Measurements from ENCODE around the gene C20orf141. TPM values are rescaled to one million over a fixed set of nuclear protein-coding genes. Genes with fewer than 3 reads are reported as not detected.

C20orf141 gene
- total RNA-seq, 2 donors from 2014 or later = not detected

DNA sequence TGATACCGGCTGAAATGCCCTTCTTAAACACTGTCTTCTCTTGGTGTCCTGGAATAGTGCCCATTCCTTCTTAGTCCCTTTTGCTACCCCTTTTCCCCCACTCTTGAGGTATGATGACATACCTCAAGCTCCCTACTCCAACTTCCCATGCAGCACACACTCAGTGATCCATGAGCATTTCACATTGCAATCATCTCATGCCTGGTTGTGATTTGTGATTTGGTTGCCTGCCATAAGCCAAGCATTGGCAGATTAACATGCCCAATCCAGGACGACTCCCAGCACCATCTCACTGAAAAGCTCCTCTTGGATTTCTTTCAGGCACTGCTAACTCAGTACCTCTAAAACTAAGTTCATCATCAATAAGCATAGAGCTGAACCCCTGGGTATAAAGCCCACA lies 43.8 kb downstream of the C20orf141 start:
- H3K4me1 Mint-ChIP-seq = no peaks in the 10 kb centered on the region
- peaks cover 6% of the 10 kb centered on the region for H3K36me3 Mint-ChIP-seq (ENCODE audit: low read depth)
- Histone ChIP-seq H3K9me3 (ENCODE audit: control insufficient read depth, low read length) (no peaks in the 10 kb centered on the region), H3K9ac (ENCODE audit: extremely low read depth, low read length, poor library complexity, severe bottlenecking) (no peak overlapping the region), H3K4me1 (ENCODE audit: control insufficient read depth, insufficient read depth, low read length) (no peaks in the 10 kb centered on the region), H3K36me3 (ENCODE audit: control insufficient read depth, insufficient read depth, low read length) (no peaks in the 10 kb centered on the region), H3K27ac (ENCODE audit: low read depth, low read length) (no peak overlapping the region), H3K4me3 (ENCODE audit: low read length) (no peak overlapping the region), H3K27me3 (ENCODE audit: control insufficient read depth, insufficient read depth, low read length, poor library complexity, severe bottlenecking) (no peaks in the 10 kb centered on the region)
- H3K27ac Mint-ChIP-seq = no peak overlapping the region
- no peaks in the 10 kb centered on the region for H3K27me3 Mint-ChIP-seq (ENCODE audit: insufficient read depth)
- no peak for TF ChIP-seq CTCF (conservative IDR thresholded peaks at IDR 0.05)
- H3K9me3 Mint-ChIP-seq = no peaks in the 10 kb centered on the region
- H3K4me3 Mint-ChIP-seq = no peak overlapping the region
- DNase-seq = no peak
- 90 to 100% methylated on average over 1 to 2 of the region's 2 CpGs for whole genome bisulfite sequencing, 2 experiments (ENCODE audit: insufficient coverage in 1 of 2, insufficient read length in 1 of 2)

- 98 to 100% methylated on average over 2 to 4 of the region's 4 CpGs for WGBS, 2 experiments (ENCODE audit: insufficient coverage in 1 of 2, insufficient read length in 1 of 2)
- Mint-ChIP-seq H3K4me3 (no peak overlapping the region), H3K27me3 (ENCODE audit: insufficient read depth) (no peaks in the 10 kb centered on the region), H3K4me1 (no peaks in the 10 kb centered on the region), H3K9me3 (no peaks in the 10 kb centered on the region), H3K27ac (no peak overlapping the region), H3K36me3 (ENCODE audit: low read depth) (peaks cover 9% of the 10 kb centered on the region)
- Histone ChIP-seq H3K9me3 (ENCODE audit: control insufficient read depth, low read length) (no peaks in the 10 kb centered on the region), H3K27ac (ENCODE audit: low read depth, low read length) (no peak overlapping the region), H3K27me3 (ENCODE audit: control insufficient read depth, insufficient read depth, low read length, poor library complexity, severe bottlenecking) (no peaks in the 10 kb centered on the region), H3K4me1 (ENCODE audit: control insufficient read depth, insufficient read depth, low read length) (no peaks in the 10 kb centered on the region), H3K36me3 (ENCODE audit: control insufficient read depth, insufficient read depth, low read length) (no peaks in the 10 kb centered on the region), H3K9ac (ENCODE audit: extremely low read depth, low read length, poor library complexity, severe bottlenecking) (no peak overlapping the region), H3K4me3 (ENCODE audit: low read length) (no peak overlapping the region)
- TF ChIP-seq CTCF (conservative IDR thresholded peaks at IDR 0.05) = no peak
- no peak for DNase-seq
Measured at GRCh38 chr20:2859330-2860121, 44.7 kb downstream of the C20orf141 start.

DNA sequence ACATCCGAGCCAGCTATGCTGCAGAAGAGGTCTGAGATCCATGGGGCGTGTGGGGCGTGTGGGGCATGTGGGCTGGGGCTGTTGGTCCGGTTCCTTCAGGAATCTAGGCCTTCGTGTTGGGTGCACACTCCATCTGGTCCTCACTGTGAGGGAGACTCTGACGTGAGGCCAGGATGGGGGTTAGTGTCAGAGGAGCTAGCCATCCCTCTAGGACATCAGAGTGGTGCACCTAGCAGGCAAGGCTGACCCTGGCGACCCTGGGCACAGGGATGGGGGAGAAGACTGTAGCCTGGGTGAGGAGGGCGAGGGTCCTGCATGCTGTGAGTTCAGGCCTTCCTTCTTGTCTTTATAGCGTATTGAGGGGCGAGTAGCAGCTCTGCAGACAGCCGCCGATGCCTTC lies 49.8 kb downstream of the C20orf141 start:
- H3K4me1 Mint-ChIP-seq = no peaks in the 10 kb centered on the region
- H3K4me3 Mint-ChIP-seq = no peak overlapping the region
- H3K27me3 Mint-ChIP-seq (ENCODE audit: insufficient read depth) = no peaks in the 10 kb centered on the region
- Histone ChIP-seq H3K27me3 (ENCODE audit: control insufficient read depth, insufficient read depth, low read length, poor library complexity, severe bottlenecking) (no peaks in the 10 kb centered on the region), H3K9ac (ENCODE audit: extremely low read depth, low read length, poor library complexity, severe bottlenecking) (no peak overlapping the region), H3K4me1 (ENCODE audit: control insufficient read depth, insufficient read depth, low read length) (no peaks in the 10 kb centered on the region), H3K9me3 (ENCODE audit: control insufficient read depth, low read length) (no peaks in the 10 kb centered on the region), H3K36me3 (ENCODE audit: control insufficient read depth, insufficient read depth, low read length) (no peaks in the 10 kb centered on the region), H3K4me3 (ENCODE audit: low read length) (no peak overlapping the region), H3K27ac (ENCODE audit: low read depth, low read length) (no peak overlapping the region)
- no peak for DNase-seq
- no peak overlapping the region for H3K27ac Mint-ChIP-seq
- peaks cover 18% of the 10 kb centered on the region for H3K36me3 Mint-ChIP-seq (ENCODE audit: low read depth)
- no peak for TF ChIP-seq CTCF (conservative IDR thresholded peaks at IDR 0.05)
- WGBS, 2 experiments (ENCODE audit: insufficient coverage in 1 of 2, insufficient read length in 1 of 2) = 90 to 95% methylated on average over 9 to 12 of the region's 12 CpGs
- H3K9me3 Mint-ChIP-seq = no peaks in the 10 kb centered on the region
